Stimulated activated CD4-positive, alpha-beta T cell treated with anti-CD3 and anti-CD28 coated beads, Interleukin-4, amount 100 ng/mL, for 24 hours (primary cell): ENCODE data around the gene SPAG16.
"Not testable (repeated sequence)": the region's sequence is repeated elsewhere in the genome, so short reads cannot be mapped to it uniquely, and the experiment has no call there.

Source experiments
- DNase-seq: peaks from one replicate; pipeline ENCODE4 v3.0.0-alpha.2; 2020

SPAG16 gene

GRCh38 chr2:214019973-214020345, 735.7 kb downstream of the SPAG16 start:
- no peak for DNase-seq

GRCh38 chr2:214029190-214029589, 744.9 kb downstream of the SPAG16 start:
- DNase-seq: no peak

GRCh38 chr2:214031566-214031965, 747.3 kb downstream of the SPAG16 start:
- DNase-seq: no peak

- no peak for DNase-seq
Measured at GRCh38 chr2:214034417-214034816, 750.2 kb downstream of the SPAG16 start.

GRCh38 chr2:214035091-214035852, 751.0 kb downstream of the SPAG16 start:
- no peak for DNase-seq

GRCh38 chr2:214035921-214036320, 751.7 kb downstream of the SPAG16 start:
- DNase-seq: no peak

- DNase-seq: no peak
Measured at GRCh38 chr2:214038186-214038585, 753.9 kb downstream of the SPAG16 start.

- no peak for DNase-seq
Measured at GRCh38 chr2:214050731-214051130, 766.5 kb downstream of the SPAG16 start.

- no peak for DNase-seq
Measured at GRCh38 chr2:214051585-214051984, 767.3 kb downstream of the SPAG16 start.

- DNase-seq: no peak
Measured at GRCh38 chr2:214052235-214052634, 768.0 kb downstream of the SPAG16 start.

GRCh38 chr2:214057986-214058385, 773.7 kb downstream of the SPAG16 start:
- no peak for DNase-seq

GRCh38 chr2:214062279-214062678, 778.0 kb downstream of the SPAG16 start:
- not testable (repeated sequence) for DNase-seq

- DNase-seq: no peak
Measured at GRCh38 chr2:214064471-214064870, 780.2 kb downstream of the SPAG16 start.

- no peak for DNase-seq
Measured at GRCh38 chr2:214066862-214067261, 782.6 kb downstream of the SPAG16 start.

GRCh38 chr2:214069254-214069653, 785.0 kb downstream of the SPAG16 start:
- no peak for DNase-seq

GRCh38 chr2:214075456-214075855, 791.2 kb downstream of the SPAG16 start:
- DNase-seq: no peak

GRCh38 chr2:214076527-214076926, 792.3 kb downstream of the SPAG16 start:
- no peak for DNase-seq

- DNase-seq: no peak
Measured at GRCh38 chr2:214077727-214078126, 793.5 kb downstream of the SPAG16 start.

GRCh38 chr2:214079032-214079431, 794.8 kb downstream of the SPAG16 start:
- no peak for DNase-seq

- no peak for DNase-seq
Measured at GRCh38 chr2:214088536-214088935, 804.3 kb downstream of the SPAG16 start.

- no peak for DNase-seq
Measured at GRCh38 chr2:214096208-214096715, 812.0 kb downstream of the SPAG16 start.

- DNase-seq: no peak
Measured at GRCh38 chr2:214098811-214099210, 814.5 kb downstream of the SPAG16 start.

GRCh38 chr2:214100488-214100887, 816.2 kb downstream of the SPAG16 start:
- no peak for DNase-seq

GRCh38 chr2:214103276-214104001, 819.2 kb downstream of the SPAG16 start:
- DNase-seq: no peak
